AG09309 (cell line): Measurements from ENCODE around the gene SAPCD2.

Experiments used
- DNase-seq: peaks from one replicate; pipeline ENCODE4 v3.0.0-alpha.2; 2010; ENCODE audit warnings: low read depth
- H3K4me3 ChIP-seq: 2 replicates; pipeline ENCODE4 v1.5.1; 2011; ENCODE audit warnings: mild to moderate bottlenecking, low read depth, low read length, moderate library complexity; ENCODE audit not compliant: control insufficient read depth
- TF ChIP-seq, protein P1 (sequence below): IDR thresholded peaks from 2 replicates; pipeline ENCODE4 v1.5.1; 2011; ENCODE audit warnings: mild to moderate bottlenecking, low read depth, low read length, inconsistent platforms; ENCODE audit not compliant: insufficient read depth, control insufficient read depth; ENCODE audit errors: missing control alignments

The SAPCD2 gene

DNA sequence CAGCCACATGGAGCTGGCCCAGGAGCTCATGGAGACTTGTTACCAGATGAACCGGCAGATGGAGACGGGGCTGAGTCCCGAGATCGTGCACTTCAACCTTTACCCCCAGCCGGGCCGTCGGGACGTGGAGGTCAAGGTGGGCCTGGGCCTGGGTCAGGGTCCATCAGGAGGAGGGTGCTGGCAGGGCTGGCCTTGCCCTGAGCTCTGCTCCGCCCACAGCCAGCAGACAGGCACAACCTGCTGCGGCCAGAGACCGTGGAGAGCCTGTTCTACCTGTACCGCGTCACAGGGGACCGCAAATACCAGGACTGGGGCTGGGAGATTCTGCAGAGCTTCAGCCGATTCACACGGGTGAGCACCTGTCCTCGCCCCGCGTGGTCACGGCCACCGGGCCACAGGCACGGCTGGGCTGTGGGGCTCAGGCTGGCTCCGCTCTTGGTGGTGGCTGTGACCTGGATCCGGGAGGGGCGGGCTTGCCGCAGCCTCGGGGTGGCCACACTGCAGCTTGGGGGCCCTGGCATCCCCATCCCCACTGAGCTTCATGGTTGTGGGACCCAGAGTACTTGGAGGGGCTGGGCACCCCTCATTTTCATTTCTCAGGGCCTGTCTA, 37.1 kb upstream of the SAPCD2 start:
- TF ChIP-seq, protein P1, sequence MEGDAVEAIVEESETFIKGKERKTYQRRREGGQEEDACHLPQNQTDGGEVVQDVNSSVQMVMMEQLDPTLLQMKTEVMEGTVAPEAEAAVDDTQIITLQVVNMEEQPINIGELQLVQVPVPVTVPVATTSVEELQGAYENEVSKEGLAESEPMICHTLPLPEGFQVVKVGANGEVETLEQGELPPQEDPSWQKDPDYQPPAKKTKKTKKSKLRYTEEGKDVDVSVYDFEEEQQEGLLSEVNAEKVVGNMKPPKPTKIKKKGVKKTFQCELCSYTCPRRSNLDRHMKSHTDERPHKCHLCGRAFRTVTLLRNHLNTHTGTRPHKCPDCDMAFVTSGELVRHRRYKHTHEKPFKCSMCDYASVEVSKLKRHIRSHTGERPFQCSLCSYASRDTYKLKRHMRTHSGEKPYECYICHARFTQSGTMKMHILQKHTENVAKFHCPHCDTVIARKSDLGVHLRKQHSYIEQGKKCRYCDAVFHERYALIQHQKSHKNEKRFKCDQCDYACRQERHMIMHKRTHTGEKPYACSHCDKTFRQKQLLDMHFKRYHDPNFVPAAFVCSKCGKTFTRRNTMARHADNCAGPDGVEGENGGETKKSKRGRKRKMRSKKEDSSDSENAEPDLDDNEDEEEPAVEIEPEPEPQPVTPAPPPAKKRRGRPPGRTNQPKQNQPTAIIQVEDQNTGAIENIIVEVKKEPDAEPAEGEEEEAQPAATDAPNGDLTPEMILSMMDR = no peak
- no peak for DNase-seq
- no peak overlapping the region for H3K4me3 ChIP-seq

DNA sequence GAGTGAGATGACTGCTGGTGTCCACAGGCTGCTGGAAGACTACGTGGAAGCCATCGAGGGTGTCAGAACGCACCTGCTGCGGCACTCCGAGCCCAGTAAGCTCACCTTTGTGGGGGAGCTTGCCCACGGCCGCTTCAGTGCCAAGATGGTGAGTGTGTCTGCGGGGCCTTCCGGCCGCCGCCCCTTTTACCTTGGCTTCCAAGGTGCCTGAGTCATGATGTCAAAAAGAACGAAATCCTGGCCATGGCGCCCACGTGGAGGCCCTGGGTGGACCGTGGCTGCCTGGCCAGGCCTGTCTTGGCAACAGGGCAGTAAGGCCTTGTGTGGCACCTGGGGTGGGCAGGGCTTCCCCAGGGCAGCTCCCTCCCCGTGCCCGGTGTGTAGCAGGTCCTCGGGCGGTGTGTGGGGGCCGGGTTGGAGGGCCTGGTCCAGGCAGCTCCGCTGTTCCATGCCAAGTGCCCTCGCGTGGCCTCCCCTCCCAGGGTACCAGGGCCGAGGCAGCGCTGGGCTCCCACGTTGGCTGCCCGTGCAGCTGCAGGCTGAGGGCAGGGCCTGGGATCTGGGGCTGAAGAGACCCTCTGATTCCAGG, 36.4 kb upstream of the SAPCD2 start:
- no peak for DNase-seq
- H3K4me3 ChIP-seq = no peak overlapping the region
- TF ChIP-seq, protein P1 = no peak

- no peak overlapping the region for H3K4me3 ChIP-seq
- TF ChIP-seq, protein P1 = no peak
- DNase-seq = no peak
Observed at GRCh38 chr9:137105814-137106661, 35.7 kb upstream of the SAPCD2 start.

DNA sequence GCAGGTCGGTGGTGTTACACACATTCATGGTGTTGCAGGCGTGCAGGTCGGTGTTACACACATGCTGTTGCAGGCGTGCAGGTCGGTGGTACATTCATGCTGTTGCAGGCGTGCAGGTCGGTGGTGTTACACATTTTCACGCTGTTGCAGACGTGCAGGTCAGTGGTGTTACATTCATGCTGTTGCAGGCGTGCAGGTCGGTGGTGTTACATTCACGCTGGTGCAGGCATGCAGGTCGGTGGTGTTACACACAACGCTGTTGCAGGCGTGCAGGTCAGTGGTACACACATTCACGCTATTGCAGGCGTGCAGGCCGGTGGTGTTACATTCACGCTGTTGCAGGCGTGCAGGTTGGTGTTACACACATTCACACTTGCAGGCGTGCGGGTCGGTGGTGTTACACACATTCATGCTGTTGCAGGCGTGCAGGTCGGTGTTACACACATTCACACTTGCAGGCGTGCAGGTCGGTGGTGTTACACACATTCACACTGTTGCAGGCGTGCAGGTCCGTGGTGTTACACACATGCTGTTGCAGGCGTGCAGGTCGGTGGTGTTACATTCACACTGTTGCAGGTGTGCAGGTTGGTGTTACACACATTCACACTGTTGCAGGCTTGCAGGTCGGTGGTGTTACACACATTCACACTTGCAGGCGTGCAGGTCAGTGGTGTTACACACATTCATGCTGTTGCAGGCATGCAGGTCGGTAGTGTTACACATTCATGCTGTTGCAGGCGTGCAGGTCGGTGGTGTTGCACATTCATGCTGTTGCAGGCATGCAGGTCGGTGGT, 33.0 kb upstream of the SAPCD2 start:
- TF ChIP-seq, protein P1 = no peak
- no peak overlapping the region for H3K4me3 ChIP-seq
- DNase-seq = no peak

- TF ChIP-seq, protein P1 = no peak
- no peak for DNase-seq
- no peak overlapping the region for H3K4me3 ChIP-seq
Observed at GRCh38 chr9:137099231-137099630, 28.9 kb upstream of the SAPCD2 start.

GRCh38 chr9:137097761-137098462, 27.6 kb upstream of the SAPCD2 start:
- TF ChIP-seq, protein P1 = no peak
- no peak overlapping the region for H3K4me3 ChIP-seq
- DNase-seq = no peak
